CD4-positive, alpha-beta T cell treated with Interleukin-10 for 1 hour (primary cell): ENCODE data around the gene NIFK.
A peak's percentile ranks its signal among the peaks of the same experiment; 100 is the strongest.
"Not testable (repeated sequence)": the region's sequence is repeated elsewhere in the genome, so short reads cannot be mapped to it uniquely, and the experiment has no call there.

Source experiments
- DNase-seq: peaks from one replicate; pipeline ENCODE4 v3.0.0-alpha.2; 2020

Gene NIFK

DNA sequence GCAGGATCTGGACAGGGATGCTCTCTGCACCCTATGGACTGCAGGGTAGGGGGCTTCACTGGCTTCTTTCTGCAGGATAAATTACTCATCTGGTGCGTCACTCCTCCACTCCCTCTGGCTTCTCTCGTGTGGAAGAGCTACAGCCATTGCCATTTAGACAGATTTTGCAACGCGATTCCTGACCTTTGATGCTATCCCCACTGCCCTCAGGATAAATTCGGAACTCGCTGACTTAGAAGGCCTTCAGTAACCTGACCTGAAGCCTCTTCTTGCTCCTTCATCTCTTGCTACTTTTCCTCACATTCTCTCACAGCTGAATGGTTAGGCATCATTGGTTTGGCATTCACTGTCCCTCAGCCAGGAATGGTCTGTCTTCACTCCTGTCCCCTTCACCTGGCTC lies 5.3 kb downstream of the NIFK start:
- DNase-seq, result no peak

DNA sequence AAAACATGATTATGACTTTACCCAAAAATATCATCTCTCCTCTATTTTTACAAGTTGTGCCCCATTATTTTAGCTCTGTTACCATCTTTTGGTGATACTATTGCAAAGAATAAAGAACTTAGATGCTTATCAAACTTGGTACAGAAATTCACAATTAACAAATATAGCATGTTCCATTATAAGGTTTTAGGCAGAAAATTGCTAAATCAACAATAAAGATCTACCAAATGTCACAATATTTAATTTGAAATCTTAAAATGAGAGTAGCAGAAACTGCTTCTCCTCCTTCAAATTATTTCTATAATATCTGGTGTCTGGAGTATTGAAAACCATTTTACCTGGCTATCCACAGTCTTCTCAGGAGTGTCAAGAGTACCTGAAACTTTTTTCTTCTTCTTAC lies 8.7 kb downstream of the NIFK start:
- no peak for DNase-seq

DNA sequence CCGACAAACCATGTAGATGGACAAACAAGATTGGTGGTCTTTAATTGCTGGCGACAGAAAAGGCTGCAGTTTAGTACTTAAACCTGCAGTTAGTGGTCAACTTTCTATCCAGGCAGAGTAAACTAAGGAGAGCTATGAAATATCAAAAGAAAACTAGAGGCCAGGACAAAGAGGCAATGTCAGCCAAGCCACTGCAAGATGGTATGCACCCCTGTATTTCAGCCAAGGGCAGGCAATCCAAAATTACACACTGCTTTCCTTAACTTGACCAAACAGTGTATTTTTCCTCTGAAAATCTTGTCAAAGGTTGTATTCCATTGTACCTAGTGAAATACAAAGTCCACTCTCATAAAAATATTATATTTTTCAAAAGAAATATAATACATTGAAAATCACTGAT lies 9.3 kb downstream of the NIFK start:
- no peak for DNase-seq

DNA sequence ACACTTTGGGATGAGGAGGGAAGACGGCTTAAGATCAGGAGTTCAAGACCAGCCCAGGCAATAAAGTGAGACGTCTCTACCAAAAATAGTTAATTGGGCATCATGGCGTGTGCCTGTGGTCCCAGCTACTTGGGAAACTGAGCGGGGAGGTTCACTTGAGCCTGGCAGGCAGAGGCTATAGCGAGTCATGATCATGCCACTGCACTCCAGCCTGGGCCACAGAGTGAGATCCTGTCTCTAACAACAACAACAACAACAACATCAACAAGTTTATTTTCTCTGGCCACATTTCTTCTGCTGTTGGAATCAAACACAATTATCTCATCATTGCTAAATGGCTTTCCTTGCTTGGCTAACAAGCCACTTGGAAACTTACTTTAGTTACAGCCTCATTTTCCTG lies 13.4 kb downstream of the NIFK start:
- DNase-seq, result no peak

DNA sequence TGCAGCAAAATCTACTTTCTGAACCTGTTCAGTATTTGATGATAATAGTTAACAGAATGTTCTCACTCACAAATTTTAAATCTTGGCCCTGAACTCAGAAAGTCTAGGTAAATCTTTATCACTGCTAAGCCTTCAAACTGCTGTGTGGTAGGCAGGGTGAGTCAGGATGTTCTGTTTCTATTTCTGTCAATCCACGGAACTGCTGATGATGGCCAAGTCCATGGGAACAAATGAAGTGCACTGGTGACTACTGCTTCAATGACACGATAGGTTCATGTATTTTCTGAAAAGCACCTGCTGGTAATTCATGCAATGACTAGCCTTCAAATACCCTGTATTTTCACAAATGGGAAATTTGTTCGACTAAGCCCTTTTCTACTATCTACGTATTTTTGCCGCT lies 14.2 kb downstream of the NIFK start:
- no peak for DNase-seq

DNA sequence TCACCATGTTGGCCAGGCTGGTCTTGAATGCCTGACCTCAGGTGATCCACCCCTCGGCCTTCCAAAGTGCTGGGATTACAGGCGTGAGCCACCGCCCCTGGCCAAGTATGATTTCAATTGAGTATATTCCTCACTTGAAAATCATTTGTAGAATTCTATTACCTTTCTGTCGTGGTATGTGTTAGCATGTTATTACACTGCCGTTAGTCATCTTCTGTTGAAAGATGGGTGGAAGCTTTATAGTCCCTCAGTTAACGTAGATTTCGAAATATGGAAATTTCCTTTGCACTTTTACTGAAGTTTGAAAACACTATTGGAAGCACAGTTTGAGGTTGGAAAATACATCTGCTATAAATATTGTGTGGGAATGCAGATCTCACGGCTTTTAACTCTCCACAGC lies 14.7 kb downstream of the NIFK start:
- DNase-seq, result no peak

DNA sequence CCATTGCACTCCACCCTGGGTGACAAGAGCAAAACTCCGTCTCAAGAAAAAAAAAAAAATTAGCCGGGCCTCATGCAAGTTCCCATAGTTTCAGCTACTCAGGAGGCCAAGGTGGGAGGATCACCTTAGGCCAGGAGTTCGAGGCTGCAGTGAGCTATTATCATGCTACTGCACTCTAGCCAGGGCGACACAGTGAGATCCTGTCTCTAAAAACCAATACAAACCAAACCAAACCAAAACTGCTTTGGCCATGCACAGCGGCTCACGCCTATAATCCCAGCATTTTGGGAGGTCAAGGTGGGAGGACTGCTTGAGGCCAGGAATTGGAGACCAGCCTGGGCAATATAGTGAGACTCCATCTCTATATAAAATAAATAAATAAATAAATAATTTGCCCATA lies 19.1 kb downstream of the NIFK start:
- DNase-seq, result no peak

DNA sequence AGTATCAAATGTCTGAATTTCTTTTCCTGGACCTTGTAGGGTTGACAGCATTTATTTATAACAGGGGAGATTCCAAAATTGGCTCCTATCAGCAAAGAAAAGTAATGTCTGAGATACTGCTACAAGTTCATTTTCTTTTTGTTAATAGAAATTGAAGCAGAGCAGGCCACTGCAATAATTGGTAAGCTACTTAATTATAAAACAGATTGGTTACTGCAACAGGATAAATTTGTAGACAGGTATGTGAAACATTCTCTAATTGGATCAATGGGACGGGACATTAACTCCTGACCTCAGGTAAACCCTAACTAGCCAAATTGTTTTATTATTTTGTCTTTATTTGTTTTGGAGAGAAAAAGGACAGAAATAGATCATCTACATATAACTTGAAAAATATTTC lies 20.5 kb downstream of the NIFK start:
- DNase-seq, result no peak

DNA sequence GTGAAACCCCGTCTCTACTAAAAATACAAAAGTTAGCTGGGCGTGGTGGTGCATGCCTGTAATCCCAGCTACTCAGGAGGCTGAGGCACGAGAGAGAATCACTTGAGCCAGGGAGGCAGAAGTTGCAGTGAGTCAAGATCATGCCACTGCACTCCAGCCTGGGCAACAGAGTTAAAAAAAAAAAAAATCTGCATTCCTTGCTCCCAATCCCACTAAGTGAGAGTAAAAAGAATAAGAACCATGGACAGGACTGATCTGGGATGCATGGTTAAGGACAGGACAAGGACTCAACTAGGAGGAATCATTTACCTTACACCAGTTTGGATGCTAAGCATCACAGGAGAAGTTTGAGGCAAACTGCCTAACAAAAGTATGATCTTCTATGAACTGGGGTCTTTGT lies 25.2 kb downstream of the NIFK start:
- DNase-seq, result not testable (repeated sequence)

DNA sequence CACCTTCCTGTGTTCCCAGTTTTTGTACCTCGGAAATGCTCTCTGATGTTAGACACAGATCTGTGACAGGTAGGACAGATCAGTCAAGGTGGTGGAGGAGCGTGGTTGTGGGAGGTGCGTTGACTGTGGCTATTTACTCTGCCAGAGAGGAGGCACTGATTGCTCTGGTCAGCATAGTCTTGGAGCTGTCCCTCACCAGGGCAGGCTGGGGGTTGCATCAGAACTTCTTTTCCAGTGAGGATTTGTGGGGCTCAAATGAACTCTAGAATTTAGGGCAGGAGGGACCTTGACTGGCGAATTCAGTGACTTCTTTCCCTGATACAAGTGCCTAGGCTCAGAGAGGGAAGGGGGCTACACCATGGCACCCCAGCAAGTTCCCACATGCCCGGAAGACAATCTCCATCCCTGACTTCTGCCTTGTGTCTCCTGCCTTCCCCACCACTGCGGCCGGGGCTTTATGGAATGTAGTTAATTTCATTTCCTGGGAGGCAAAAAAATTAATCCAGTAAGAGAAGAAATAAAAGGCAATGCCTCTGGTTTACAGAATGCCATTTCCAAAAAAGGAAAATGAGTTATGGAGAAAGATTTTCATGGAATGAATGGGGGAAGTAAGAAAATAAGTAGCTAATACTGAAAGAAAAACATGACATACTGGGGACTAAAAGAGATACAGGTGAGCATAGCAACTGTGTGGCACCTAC lies 26.1 kb downstream of the NIFK start:
- DNase-seq, result no peak

DNA sequence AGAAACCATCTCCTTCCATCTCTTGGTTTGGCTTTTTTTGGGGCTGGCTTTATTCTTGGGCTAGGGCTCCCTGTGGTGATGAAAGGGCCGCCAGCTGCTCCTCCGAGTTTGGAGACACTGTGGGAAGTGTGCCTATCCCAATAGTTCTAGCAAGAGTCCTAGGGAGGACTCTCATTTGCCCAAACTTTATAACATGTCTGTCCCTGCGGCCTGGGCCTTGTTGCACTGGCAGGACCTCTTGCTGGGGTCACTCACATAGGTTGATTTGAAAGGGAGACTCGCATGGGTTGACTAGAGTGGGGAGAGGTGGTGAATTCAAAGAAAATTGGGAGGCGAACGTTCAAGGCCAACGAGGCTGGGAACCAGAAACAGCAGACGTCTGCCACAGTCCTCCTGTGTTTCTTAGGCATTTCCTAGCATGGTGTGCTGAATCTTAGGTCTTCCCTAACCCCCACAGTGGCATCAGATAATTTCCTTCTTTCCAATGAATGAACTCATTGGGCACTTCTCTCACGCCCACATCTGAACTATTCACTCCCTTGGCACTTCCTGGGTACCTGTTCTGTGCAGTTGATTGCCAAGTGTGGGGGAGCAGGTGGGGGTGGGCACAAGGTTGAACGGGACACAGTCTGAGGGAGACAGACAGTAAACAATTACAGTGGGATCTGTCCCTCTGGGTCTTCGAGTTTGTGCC lies 26.8 kb downstream of the NIFK start:
- DNase-seq, result no peak

DNA sequence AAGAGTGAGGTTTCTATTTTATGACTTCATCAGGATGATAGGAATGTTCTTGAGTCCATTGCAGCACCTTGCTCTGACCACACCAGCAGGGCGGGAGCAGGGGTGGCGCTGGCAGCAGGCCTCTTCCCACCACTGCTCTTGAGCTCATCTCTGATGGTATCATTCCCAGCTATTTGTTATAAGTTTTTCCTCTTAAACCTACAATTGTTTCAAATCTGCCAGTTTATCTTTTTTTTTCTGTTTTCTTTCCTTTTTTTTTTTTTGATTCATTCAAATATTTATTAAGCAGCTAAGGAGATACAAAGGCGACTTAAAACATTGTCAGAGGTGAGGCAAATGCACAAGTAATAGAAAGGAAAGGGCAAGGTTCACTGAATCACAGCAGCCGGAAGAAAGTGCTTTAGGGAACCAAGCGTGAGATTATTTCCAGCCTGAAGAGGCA lies 28.7 kb downstream of the NIFK start:
- DNase-seq, result no peak

DNA sequence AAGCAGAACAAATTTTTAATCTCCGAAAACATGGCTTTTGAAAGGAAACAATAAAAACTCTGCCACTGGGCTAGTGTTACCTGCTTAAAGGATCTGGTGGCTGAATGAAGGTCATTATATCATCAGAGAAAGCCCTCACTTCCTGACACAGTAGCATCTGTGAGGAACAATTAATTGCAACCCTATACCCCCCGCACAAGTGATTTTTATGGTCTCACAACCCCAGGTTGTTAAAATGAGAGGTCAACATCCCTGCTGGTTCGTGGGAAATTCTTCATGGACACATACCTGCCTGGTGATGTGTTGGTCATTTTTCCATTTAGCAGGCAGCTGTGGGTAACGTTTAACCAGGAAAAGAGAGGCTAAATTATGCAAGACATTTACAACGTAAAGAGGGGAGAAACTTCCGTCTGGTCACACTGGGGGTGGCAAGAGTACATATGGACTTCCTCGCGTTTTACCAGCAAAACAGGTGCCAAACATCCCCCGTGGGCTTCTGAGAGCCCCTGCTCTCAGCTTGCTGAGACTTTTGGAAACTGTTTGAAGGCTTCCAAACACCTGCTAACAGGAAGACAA lies 29.2 kb downstream of the NIFK start:
- DNase-seq, result no peak

DNA sequence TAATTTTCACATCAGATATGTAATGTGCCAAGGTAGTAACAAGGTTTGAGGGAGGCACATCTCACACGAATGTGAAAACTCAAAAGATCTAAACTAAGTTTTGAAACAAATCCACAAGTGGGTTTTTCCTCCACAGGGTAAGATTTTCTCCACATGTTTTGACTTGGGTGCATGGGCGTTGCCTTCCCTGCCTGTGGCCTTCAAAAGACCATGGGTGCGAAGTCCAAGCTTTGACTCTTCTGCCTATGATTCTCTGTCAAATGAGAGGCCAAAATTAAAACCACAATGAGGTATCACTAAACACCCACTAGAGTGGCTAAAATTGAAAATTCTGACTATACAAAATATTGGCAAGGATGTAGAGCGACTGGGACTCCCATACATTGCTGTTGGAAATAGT lies 30.7 kb downstream of the NIFK start:
- DNase-seq, result no peak

DNA sequence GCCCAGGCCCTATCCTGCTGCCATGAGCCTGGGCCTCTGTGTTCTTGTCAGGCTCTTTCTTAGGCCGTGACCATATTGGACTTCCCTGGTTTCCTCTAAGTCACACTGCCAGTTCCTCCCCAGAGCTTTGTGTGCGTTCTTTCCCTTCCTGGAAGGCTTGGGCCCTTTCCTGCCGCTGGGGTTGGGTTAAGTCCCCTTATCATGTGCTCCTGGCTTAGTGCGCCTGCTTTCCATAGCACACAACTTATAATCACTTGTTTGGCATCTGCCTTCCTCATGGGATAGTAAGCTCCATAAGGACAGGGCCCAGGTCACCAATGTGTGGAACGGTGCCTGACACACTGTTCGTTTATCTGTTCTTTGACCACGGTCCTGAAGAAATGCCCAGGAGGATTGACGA lies 31.3 kb downstream of the NIFK start:
- no peak for DNase-seq

DNA sequence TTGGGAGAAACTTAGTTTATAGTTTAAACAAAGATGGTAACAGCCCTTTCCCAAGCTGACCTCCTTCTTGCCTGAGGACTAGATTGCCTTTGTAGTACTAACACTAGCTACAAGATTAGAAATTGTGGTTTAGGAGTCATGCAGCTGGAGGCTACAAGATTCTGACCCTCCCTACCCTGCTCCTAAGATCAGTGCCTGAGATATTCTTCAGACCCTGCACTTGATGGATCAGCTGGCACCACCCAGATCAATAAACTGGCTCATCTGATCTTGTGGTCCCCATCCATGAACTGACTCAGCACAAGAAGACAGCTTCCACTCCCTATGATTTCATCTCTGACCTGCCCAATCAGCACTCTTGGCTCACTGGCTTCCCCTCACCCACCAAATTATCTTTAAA lies 34.9 kb downstream of the NIFK start:
- DNase-seq, result not testable (repeated sequence)

DNA sequence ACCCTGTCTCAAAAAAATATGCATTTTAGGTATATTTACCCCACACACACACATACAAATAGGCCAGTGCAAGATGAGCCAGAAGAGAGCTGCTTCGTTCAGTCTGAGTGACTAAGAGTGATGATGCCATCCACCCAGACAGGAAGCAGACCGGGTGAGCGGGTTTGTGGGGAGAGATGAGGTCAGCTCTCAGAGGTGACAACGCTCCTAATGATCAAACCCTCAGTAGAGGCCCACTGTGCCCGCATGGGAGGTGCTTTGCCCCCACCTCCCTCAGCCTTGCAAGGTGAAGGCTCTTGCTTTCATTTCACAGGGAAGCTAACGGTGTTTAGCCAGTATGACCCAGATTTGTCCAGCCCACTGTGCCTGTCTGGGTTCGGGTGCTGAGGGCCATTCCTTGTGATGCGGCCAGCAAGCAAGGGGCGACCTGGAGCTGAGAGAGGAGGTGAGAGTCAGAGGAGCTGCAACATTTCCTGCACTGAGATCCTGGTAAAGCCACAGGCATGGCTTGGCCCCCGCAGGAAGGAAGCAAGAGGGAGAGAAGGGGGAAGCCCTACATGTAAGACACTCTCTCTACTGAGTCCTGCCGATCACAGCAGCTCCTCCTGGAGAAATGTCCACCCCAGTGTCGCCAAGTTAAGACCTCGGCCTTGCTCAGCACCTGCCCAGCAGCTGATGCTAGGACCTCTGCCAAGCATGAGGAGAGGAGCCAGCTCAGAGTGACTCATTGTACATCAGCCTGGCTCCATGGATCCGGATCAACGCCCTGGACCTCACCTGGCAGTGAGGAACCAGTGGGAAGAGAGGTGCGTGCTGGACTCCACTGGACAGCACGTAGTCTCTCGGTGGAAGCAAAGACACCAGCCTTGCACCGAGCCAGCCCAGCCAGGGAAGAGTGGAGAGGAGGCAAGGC lies 37.0 kb downstream of the NIFK start:
- DNase-seq, result peak; percentile 84

DNA sequence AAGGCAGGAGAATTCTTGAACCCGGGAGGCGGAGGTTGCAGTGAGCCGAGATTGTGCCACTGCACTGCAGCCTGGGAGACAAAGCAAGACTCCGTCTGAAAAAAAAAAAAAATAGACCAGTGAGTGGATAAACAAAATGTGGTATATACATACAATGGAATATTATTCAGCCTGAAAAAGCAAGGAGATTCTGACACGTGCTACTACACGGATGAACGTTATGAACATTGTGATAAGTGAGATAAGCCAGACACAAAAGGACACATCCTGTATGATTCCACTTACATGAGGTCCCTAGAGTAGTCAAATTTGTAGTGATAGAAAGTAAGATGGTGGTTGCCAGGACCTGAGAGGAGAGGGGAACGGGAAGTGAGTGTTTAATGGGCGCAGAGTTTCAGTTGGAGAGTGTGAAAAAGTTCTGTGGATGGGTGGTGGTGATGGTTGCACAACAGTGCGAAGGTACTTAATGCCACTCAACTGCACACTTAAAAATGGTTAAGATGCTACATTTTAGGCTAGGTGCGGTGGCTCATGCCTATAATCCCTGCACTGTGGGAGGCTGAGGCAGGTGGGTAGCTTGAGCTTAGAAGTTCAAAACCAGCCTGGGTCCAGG lies 38.3 kb downstream of the NIFK start:
- no peak for DNase-seq

DNA sequence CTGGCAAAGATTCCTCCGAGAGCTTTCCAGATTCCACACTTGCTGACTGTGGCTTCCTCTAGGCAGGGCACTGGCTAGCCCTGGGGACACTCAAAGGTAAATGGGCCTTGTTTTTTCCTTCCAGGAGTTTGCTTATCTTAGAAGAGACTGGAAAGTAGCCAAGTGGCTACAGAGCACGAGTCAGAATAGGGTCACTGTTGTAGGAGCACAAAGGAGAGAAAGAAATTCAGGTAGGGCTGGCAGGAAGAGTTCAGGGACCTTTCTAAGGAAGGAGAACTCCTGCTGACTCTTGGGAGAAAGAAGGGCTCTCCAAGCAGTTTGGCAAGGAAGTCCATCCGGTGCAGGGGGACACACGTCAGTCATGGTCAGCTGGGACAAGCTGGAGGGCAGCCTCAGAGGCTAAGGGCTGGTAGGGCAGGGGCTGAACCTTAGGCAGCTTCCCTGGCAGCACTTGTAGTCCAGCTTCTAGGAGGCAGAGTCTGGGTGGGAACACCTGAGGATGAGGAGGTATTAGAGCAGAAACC lies 39.5 kb downstream of the NIFK start:
- no peak for DNase-seq

DNA sequence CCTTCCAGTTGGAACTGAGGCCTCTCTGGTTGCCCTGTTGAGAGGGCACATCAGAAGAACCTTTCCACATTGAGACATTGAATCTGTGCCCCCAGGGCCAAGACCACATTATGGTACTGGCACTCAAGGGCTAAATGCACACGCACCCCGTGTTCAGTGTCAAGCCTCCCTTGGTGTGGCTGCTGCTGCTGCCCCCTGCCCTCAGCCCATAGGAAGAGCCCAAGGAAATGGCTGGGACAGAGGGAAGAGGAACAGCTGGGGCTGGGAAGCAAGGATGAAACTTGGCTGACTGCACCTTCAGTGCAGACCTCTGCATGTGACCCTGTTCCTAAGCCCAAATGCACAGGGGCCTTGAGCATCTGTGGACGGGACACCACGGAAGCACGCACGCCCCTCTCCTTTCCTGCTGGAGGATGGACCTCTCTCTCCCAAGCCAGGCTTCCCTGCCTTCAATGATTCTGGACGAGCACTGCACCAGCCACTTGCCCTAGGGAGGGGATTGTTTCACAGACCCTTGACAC lies 40.2 kb downstream of the NIFK start:
- DNase-seq, result no peak

DNA sequence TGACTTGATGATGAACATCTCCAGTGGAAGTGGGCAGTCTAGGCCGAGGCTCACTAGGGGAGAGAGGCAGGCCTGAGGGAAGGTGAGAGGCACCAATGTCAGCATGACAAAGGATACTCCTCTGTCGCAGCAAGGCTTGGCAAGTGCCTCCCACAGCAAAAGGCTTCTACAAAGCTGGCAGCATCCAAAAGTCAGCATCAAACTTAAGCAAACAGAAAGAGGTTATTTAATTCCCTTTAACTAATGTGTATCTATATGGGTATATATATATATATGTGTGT lies 41.6 kb downstream of the NIFK start:
- DNase-seq, result no peak

DNA sequence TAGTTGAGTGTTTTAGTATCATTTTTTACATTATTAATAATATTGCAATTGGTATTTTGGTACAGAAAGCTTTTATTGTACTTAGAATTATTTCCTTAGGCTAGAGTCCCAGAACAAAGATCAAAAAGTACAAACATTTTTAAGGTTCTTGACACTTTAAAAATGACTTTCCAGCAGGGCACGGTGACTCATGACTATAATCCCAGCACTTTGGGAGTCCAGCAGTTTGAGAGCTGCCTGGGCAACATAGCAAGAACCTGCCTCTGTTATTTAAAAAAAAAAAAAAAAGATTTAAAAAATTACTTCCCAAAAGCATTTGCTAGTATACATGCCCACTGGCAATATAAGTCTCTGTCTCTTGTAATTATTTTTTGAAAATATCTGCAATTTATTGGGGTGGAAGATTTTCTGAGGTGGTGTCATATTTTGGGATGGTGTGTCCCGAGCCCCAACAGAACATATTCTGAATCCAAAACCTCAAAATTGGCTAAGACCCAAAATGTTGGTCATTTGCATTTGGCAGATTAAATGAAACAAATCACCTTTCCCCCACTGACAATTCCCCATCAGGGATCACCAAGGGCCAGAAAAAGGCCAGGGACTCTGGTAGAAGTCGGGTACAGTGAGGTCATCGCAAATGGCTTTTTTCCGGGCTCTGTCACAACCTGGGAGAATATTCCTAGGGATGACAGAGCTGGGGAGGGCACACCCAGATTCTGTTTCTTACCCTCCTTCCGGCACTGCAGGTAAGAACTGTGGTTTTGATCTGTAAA lies 42.1 kb downstream of the NIFK start:
- no peak for DNase-seq
